NCI-H510A treated with DMSO at 0.1 percent for 48 hours (cell line): ENCODE results near the gene HIGD1A.
"Not testable (repeated sequence)": the region's sequence is repeated elsewhere in the genome, so short reads cannot be mapped to it uniquely, and the experiment has no call there.

Experiments
- DNase-seq: peaks from one replicate; lab custom pipeline; 2025; lab: John Stamatoyannopoulos, UW

HIGD1A gene

GRCh38 chr3:42829083-42829627 is 24.9 kb upstream of the HIGD1A start:
- DNase-seq: no peak

- DNase-seq: no peak
Measured at GRCh38 chr3:42827654-42828053, 23.4 kb upstream of the HIGD1A start.

- no peak for DNase-seq
Measured at GRCh38 chr3:42827023-42827422, 22.7 kb upstream of the HIGD1A start.

GRCh38 chr3:42826141-42826540 is 21.9 kb upstream of the HIGD1A start:
- DNase-seq: no peak

GRCh38 chr3:42823351-42823750 is 19.1 kb upstream of the HIGD1A start:
- DNase-seq: peak; percentile 82

GRCh38 chr3:42822828-42823227 is 18.5 kb upstream of the HIGD1A start:
- peak; percentile 29 for DNase-seq

GRCh38 chr3:42820746-42821051 is 16.4 kb upstream of the HIGD1A start:
- DNase-seq: no peak

- DNase-seq: peak; percentile 72
Measured at GRCh38 chr3:42819351-42819965, 15.2 kb upstream of the HIGD1A start.

GRCh38 chr3:42815826-42816225 is 11.5 kb upstream of the HIGD1A start:
- DNase-seq: no peak

- no peak for DNase-seq
Measured at GRCh38 chr3:42814914-42815507, 10.7 kb upstream of the HIGD1A start.

- DNase-seq: no peak
Measured at GRCh38 chr3:42814246-42814645, 10.0 kb upstream of the HIGD1A start.

GRCh38 chr3:42811118-42811883 is 7.0 kb upstream of the HIGD1A start:
- not testable (repeated sequence) for DNase-seq

- DNase-seq: not testable (repeated sequence)
Measured at GRCh38 chr3:42810706-42811105, 6.4 kb upstream of the HIGD1A start.

GRCh38 chr3:42809202-42809601 is 4.9 kb upstream of the HIGD1A start, which contains the start of gene ACKR2:
Gene ACKR2 (plus strand): TSS chr3:42809445. CDS start chr3:42864503, 55,058 bp downstream.
- DNase-seq: no peak

GRCh38 chr3:42807929-42808328 is 3.6 kb upstream of the HIGD1A start:
- no peak for DNase-seq

- DNase-seq: no peak
Measured at GRCh38 chr3:42805141-42805821, 991 bp upstream of the HIGD1A start.

- no peak for DNase-seq
Measured at GRCh38 chr3:42804831-42805132, 492 bp upstream of the HIGD1A start.

GRCh38 chr3:42803414-42804105 is 730 bp downstream of the HIGD1A start:
- peak; percentile 48 for DNase-seq

- no peak for DNase-seq
Measured at GRCh38 chr3:42802876-42803413, 1.3 kb downstream of the HIGD1A start.

- DNase-seq: no peak
Measured at GRCh38 chr3:42801784-42802183, 2.5 kb downstream of the HIGD1A start.

GRCh38 chr3:42801048-42801620 is 3.2 kb downstream of the HIGD1A start:
- no peak for DNase-seq
